Ascending aorta (tissue), 2 donors: ENCODE data around the gene ADAMTS6. TPM values are rescaled to one million over a fixed set of nuclear protein-coding genes. Genes with fewer than 3 reads are reported as not detected.

ENCODE experiments used
- DNase-seq, 2 donors: peaks; one replicate each; pipeline ENCODE4 v3.0.0-alpha.2; 2019; ENCODE audit warnings: low spot score in 2 of 2
- H3K27ac ChIP-seq, 2 donors: fragments of 200-600 bp; sonication (generic); one replicate each; pipeline ENCODE4 v1.5.1; 2016 to 2017; ENCODE audit warnings: mild to moderate bottlenecking in 1 of 2
- H3K27me3 ChIP-seq: fragments of 200-600 bp; sonication (generic); one replicate; pipeline ENCODE4 v1.5.1; 2017
- H3K36me3 ChIP-seq, 2 donors: fragments of 200-600 bp; sonication (generic); one replicate each; pipeline ENCODE4 v1.5.1; 2016
- H3K4me1 ChIP-seq, 2 donors: fragments of 200-600 bp; sonication (generic); one replicate each; pipeline ENCODE4 v1.5.1; 2016 to 2017; ENCODE audit warnings: mild to moderate bottlenecking in 1 of 2
- H3K4me3 ChIP-seq, 2 donors: fragments of 200-600 bp; sonication (generic); one replicate each; pipeline ENCODE4 v1.5.1; 2016 to 2017; ENCODE audit warnings: mild to moderate bottlenecking in 1 of 2
- H3K9me3 ChIP-seq, 2 donors: fragments of 200-600 bp; sonication (generic); one replicate each; pipeline ENCODE4 v1.5.1; 2016
- CTCF ChIP-seq, 3 experiments: fragments of 200-600 bp in 2 of 3; fragments of 450-650 bp in 1 of 3; sonication (generic) in 2 of 3; IDR thresholded peaks; one replicate each; pipeline ENCODE4 v1.5.1; 2016 to 2019; ENCODE audit warnings: antibody characterized with exemption in 3 of 3, mild to moderate bottlenecking in 1 of 3, moderate library complexity in 1 of 3
- intact Hi-C: fragments of 100-400 bp; cut with DNase I; formaldehyde crosslinking; loops from one replicate; pipeline ENCODE4 v1.15.1; 2023
- total RNA-seq: library from RNA; depleted of rRNA; stranded (reverse); fragments of >200 nt; gene quantifications from one replicate; pipeline ENCODE4 v1.1.0, GENCODE V29; 2016

The ADAMTS6 gene
- total RNA-seq, 1 donor from 2014 or later = 8.9 TPM

DNA sequence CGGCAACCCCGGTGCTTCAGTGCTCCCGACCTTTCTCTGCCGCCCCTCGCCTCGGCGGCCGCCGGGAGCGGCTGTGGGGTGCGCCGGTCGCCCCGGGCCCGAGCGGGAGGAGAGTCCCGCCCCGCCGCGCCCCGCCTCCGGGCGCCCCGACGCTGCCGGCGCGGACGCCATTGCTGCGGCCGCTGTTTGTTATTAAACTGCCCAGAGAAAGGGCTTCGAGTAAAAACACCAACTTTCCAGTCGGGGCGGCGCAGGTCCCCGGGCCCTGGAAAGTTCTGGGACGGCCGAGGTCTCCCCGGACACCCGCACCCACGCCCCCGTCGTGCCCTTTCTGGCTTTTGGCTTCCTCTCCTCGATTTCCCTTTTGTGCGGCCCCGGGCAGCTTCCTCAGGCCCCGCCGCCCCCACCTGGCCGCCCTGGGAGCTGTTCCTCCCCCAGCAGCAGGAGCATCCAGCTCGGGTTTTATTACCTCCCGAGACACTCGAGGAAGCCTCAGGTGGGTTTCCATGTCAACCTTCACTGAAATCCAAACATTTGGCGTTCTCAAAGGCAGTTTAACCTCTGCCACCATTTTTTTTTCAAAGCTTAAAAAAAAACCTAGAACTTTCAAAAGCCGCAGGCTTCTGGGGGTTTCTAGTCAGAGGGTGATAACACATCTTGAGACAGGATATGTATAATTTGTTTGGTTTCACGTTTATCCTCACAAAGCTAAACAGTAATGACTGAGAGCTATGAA, 378.6 kb downstream of the ADAMTS6 start:
- Histone ChIP-seq H3K4me3 (peak overlapping the region; percentile 69 to 84), H3K27me3 (no peaks in the 10 kb centered on the region), H3K36me3 (no peaks in the 10 kb centered on the region), H3K4me1 (peaks cover 0 to 3% of the 10 kb centered on the region in 2 donors), H3K9me3 (no peaks in the 10 kb centered on the region), H3K27ac (peak overlapping the region; percentile 66 to 77)
- TF ChIP-seq CTCF (IDR thresholded peaks at IDR 0.05) = peak in 1 of 3 experiments; percentile 48
- intact Hi-C loops = loop anchor here (2.0 to 10.0 kb wide), 5 partner anchors 68 to 262 kb away; no protein-coding TSS in a partner anchor
- peak in 1 of 2 donors; percentile 69 for DNase-seq

DNA sequence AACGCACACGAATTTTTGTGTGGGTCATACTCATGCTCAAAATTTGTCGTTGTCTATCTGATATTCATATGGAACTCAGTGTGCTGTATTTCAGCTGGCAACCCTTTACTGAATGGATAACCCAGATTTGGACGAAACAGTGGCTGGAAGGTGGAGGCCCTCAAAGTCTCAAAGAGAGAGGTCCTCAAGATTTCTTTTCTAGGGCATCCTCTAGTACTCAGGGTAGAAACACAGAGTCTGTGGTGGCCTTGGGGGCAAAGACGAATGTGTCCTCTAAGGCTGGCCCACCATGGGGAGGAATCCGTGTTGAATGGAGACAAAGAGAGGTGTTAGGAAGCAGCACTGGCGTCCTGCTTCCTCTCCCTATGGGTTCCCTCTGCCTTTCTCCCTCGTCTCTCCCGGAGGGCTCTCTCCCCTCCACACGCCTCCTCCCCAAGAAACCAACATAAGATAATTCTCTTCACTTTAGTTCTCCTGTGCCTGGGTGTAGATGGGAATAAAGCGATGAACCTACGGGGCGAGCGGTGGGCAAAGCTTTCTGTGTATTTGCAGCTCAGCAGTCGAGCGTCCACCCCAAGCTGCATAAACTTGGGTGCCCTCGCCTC, 379.2 kb downstream of the ADAMTS6 start:
- H3K9me3 ChIP-seq = no peaks in the 10 kb centered on the region
- H3K4me3 ChIP-seq = peak overlapping the region; percentile 69 to 84
- H3K27ac ChIP-seq = peak overlapping the region; percentile 66 to 77
- no peak for DNase-seq
- intact Hi-C loops = loop anchor here (2.0 to 10.0 kb wide), 5 partner anchors 68 to 262 kb away; no protein-coding TSS in a partner anchor
- no peaks in the 10 kb centered on the region for H3K27me3 ChIP-seq
- H3K4me1 ChIP-seq = peaks cover 0 to 3% of the 10 kb centered on the region in 2 donors
- TF ChIP-seq CTCF (IDR thresholded peaks at IDR 0.05) = no peak
- H3K36me3 ChIP-seq = no peaks in the 10 kb centered on the region

DNA sequence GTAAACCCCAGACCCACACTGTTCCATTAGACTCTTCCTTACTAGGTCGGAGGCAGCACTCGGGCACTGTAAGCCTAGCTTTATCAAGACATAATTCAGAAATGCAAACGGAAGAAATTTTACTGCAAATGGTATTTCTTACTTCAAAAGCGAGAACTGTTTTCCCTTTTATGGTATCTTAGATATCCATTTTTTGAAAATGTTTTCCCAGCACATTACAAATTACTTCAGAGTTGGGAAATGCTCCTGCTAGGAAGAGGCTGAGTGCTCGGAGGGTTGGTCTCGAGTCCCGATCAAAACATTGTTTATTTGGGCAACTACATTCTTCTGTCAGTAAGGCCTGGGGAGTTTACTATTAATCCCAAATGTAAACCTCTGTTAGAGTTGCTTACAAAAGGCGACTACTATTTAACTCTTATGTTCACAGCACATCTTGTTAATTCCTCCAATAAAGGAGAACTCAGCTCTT, 380.1 kb downstream of the ADAMTS6 start:
- no peak for TF ChIP-seq CTCF (IDR thresholded peaks at IDR 0.05)
- no peaks in the 10 kb centered on the region for H3K36me3 ChIP-seq
- peaks cover 0 to 3% of the 10 kb centered on the region in 2 donors for H3K4me1 ChIP-seq
- intact Hi-C loops = loop anchor here (1.0 to 10.0 kb wide), 6 partner anchors 67 to 382 kb away; no protein-coding TSS in a partner anchor
- H3K9me3 ChIP-seq = no peaks in the 10 kb centered on the region
- no peak overlapping the region for H3K4me3 ChIP-seq
- peak overlapping the region; percentile 21 to 77 for H3K27ac ChIP-seq
- no peaks in the 10 kb centered on the region for H3K27me3 ChIP-seq
- DNase-seq = no peak

GRCh38 chr5:65100911-65101631, 380.6 kb downstream of the ADAMTS6 start:
- H3K27me3 ChIP-seq = no peaks in the 10 kb centered on the region
- TF ChIP-seq CTCF (IDR thresholded peaks at IDR 0.05) = peak; percentile 37 to 70 (median 46)

More at GRCh38 chr5:65100911-65101631, 380.6 kb downstream of the ADAMTS6 start:
- peak overlapping the region; percentile 21 to 77 for H3K27ac ChIP-seq
- H3K4me1 ChIP-seq = peaks cover 0 to 3% of the 10 kb centered on the region in 2 donors
- DNase-seq = peak in 1 of 2 donors; percentile 77
- no peak overlapping the region for H3K4me3 ChIP-seq
- no peaks in the 10 kb centered on the region for H3K36me3 ChIP-seq
- intact Hi-C loops = loop anchor here (1.0 to 10.0 kb wide), 5 partner anchors 94 to 382 kb away; no protein-coding TSS in a partner anchor
- H3K9me3 ChIP-seq = no peaks in the 10 kb centered on the region

Other genes with a start within 250 kb of the ADAMTS6 start
- gene CENPK, start 81.2 kb upstream of the ADAMTS6 start, total RNA-seq = 5.2 TPM
- 28.6 TPM for gene PPWD1, start 81.4 kb upstream of the ADAMTS6 start, total RNA-seq
- 2.4 TPM for gene TRIM23, start 142.4 kb upstream of the ADAMTS6 start, total RNA-seq
- gene SHLD3, start 143.1 kb upstream of the ADAMTS6 start, total RNA-seq = not detected
- gene TRAPPC13, start 143.1 kb upstream of the ADAMTS6 start, total RNA-seq = 7.6 TPM
- gene SGTB, start 240.2 kb upstream of the ADAMTS6 start, total RNA-seq = 6.9 TPM
- gene NLN, start 240.3 kb upstream of the ADAMTS6 start, total RNA-seq = 4.7 TPM